ENCODE data around the gene KCTD16. TPM values are rescaled to one million over a fixed set of nuclear protein-coding genes. Genes with fewer than 3 reads are reported as not detected.

Gene KCTD16
- total and polyA plus RNA-seq, 4 donors, result 5.1 to 30.8 (median 7.3) TPM

DNA sequence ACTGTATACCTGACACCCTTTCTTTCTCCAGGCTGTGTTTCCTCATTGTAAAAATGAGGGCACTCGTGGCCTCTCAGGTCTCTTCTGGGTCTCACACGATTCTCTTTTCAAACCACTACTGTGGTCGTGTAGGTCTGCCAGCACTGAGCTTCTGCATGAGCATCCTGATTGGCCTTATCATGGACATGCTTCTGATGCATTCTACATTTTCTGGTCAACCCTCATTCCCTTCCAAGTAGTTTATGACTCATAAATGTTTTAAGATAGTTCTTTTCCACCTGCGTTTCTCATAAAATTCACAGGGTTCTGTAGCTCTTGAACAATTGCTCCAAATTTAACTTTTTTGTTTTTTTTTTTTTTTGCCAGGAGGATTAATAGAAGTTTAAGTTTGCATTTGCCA, 294.8 kb downstream of the KCTD16 start:
- Histone ChIP-seq H3K4me3 (ENCODE audit: low read depth, low read length) (no peak overlapping the region), H3K9me3 (ENCODE audit: control insufficient read depth, insufficient read depth, low read length) (no peaks in the 10 kb centered on the region), H3K4me1 (ENCODE audit: control insufficient read depth, insufficient read depth, low read length) (no peaks in the 10 kb centered on the region), H3K36me3 (ENCODE audit: control insufficient read depth, insufficient read depth, low read length) (no peaks in the 10 kb centered on the region), H3K27me3 (ENCODE audit: control insufficient read depth, insufficient read depth, low read length) (no peaks in the 10 kb centered on the region), H3K27ac (ENCODE audit: low read depth, low read length) (no peak overlapping the region)
- no peak for DNase-seq (ENCODE audit: low read depth in 4 of 6, low spot score in 6 of 6)
- whole genome bisulfite sequencing (ENCODE audit: insufficient coverage), result 93% methylated on average over 3 of the region's 4 CpGs

GRCh38 chr5:144467792-144468191, 297.1 kb downstream of the KCTD16 start:
- DNase-seq (ENCODE audit: low read depth in 4 of 6, low spot score in 6 of 6), result peak in 2 of 6 donors; percentile 62 to 64
- H3K4me1 ChIP-seq (ENCODE audit: control insufficient read depth, insufficient read depth, low read length), result no peaks in the 10 kb centered on the region
- no peak overlapping the region for H3K27ac ChIP-seq (ENCODE audit: low read depth, low read length)

DNA sequence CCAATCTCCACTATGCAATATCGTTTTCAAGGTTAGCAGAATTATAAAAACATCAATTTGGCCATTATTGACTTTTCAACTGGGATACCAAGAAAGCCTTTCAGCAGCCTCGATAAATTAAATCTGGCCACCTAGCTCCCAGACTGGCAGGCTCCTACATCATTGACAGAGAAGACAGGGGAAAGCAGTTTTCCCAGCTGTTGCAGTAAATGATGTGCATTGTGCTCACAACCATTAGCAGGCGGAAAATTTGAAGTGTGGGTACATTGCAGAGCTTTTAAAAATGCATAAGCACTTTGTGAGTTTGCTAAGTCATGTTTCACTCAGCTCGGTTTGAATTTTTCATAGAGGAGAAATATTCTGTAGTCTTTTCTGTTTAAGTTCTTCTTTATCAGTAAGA, 297.9 kb downstream of the KCTD16 start:
- H3K27ac ChIP-seq (ENCODE audit: low read depth, low read length), result no peak overlapping the region
- H3K4me1 ChIP-seq (ENCODE audit: control insufficient read depth, insufficient read depth, low read length), result no peaks in the 10 kb centered on the region
- 46% methylated on average over 3 of the region's 4 CpGs for WGBS (ENCODE audit: insufficient coverage)
- H3K27me3 ChIP-seq (ENCODE audit: control insufficient read depth, insufficient read depth, low read length), result no peaks in the 10 kb centered on the region
- peak in 2 of 6 donors; percentile 40 to 71 for DNase-seq (ENCODE audit: low read depth in 4 of 6, low spot score in 6 of 6)
- no peaks in the 10 kb centered on the region for H3K36me3 ChIP-seq (ENCODE audit: control insufficient read depth, insufficient read depth, low read length)
- H3K4me3 ChIP-seq (ENCODE audit: low read depth, low read length), result no peak overlapping the region
- no peaks in the 10 kb centered on the region for H3K9me3 ChIP-seq (ENCODE audit: control insufficient read depth, insufficient read depth, low read length)

More at GRCh38 chr5:144467792-144468191, 297.1 kb downstream of the KCTD16 start:
- Histone ChIP-seq H3K9me3 (ENCODE audit: control insufficient read depth, insufficient read depth, low read length) (no peaks in the 10 kb centered on the region), H3K4me3 (ENCODE audit: low read depth, low read length) (no peak overlapping the region), H3K36me3 (ENCODE audit: control insufficient read depth, insufficient read depth, low read length) (no peaks in the 10 kb centered on the region), H3K27me3 (ENCODE audit: control insufficient read depth, insufficient read depth, low read length) (no peaks in the 10 kb centered on the region)
- 8% methylated on average over 1 of the region's 2 CpGs for whole genome bisulfite sequencing (ENCODE audit: insufficient coverage)

DNA sequence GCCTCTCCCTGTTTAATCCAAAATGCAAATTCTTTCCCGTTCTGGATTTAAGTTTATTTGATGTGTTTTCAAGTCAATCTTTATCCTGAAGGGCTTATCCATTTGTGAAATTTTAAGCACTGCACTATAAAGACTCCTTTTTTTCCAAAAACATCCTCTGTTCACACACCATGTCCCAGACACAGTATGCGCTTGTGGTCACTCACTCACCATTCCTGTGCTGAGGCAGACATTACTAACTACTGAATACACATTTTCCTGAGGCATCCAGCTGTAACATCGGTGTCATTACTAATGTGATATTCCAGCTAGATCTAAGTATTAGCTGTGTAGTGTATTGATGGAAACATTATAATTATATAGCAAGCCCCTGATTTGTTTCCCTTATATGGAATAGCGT, 298.4 kb downstream of the KCTD16 start:
- 67% methylated on average over 1 of the region's 4 CpGs for WGBS (ENCODE audit: insufficient coverage)
- no peak for DNase-seq (ENCODE audit: low read depth in 4 of 6, low spot score in 6 of 6)
- Histone ChIP-seq H3K27ac (ENCODE audit: low read depth, low read length) (no peak overlapping the region), H3K9me3 (ENCODE audit: control insufficient read depth, insufficient read depth, low read length) (no peaks in the 10 kb centered on the region), H3K36me3 (ENCODE audit: control insufficient read depth, insufficient read depth, low read length) (no peaks in the 10 kb centered on the region), H3K27me3 (ENCODE audit: control insufficient read depth, insufficient read depth, low read length) (no peaks in the 10 kb centered on the region), H3K4me1 (ENCODE audit: control insufficient read depth, insufficient read depth, low read length) (no peaks in the 10 kb centered on the region), H3K4me3 (ENCODE audit: low read depth, low read length) (no peak overlapping the region)

DNA sequence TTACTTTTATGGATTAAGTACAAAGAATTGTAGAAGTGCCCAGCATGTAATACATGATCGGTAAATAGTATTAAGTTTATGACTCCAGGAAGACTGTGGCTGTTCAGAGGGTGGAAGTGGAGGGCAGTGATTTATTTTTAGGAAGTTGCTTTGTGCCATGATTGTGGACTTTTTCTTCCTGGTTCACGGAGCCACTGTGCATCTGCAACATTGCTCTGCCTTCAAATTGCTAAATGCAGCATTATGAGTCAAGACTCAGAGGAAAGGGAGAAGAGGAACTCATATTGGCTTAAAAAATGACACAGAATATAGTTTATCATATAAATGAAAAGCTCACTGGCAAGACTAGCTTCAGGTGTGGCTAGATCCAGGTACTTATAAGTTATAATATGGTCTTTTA, 301.5 kb downstream of the KCTD16 start:
- Histone ChIP-seq H3K4me1 (ENCODE audit: control insufficient read depth, insufficient read depth, low read length) (no peaks in the 10 kb centered on the region), H3K9me3 (ENCODE audit: control insufficient read depth, insufficient read depth, low read length) (no peaks in the 10 kb centered on the region), H3K27ac (ENCODE audit: low read depth, low read length) (no peak overlapping the region), H3K27me3 (ENCODE audit: control insufficient read depth, insufficient read depth, low read length) (no peaks in the 10 kb centered on the region), H3K36me3 (ENCODE audit: control insufficient read depth, insufficient read depth, low read length) (no peaks in the 10 kb centered on the region), H3K4me3 (ENCODE audit: low read depth, low read length) (no peak overlapping the region)
- DNase-seq (ENCODE audit: low read depth in 4 of 6, low spot score in 6 of 6), result no peak
- 100% methylated on average over 1 of the region's 2 CpGs for WGBS (ENCODE audit: insufficient coverage)

GRCh38 chr5:144473650-144474049, 303.0 kb downstream of the KCTD16 start:
- no peaks in the 10 kb centered on the region for H3K4me1 ChIP-seq (ENCODE audit: control insufficient read depth, insufficient read depth, low read length)
- WGBS (ENCODE audit: insufficient coverage), result 96% methylated on average over 13 of the region's 13 CpGs
- H3K27me3 ChIP-seq (ENCODE audit: control insufficient read depth, insufficient read depth, low read length), result no peaks in the 10 kb centered on the region
- H3K27ac ChIP-seq (ENCODE audit: low read depth, low read length), result no peak overlapping the region
- DNase-seq (ENCODE audit: low read depth in 4 of 6, low spot score in 6 of 6), result no peak
- no peak overlapping the region for H3K4me3 ChIP-seq (ENCODE audit: low read depth, low read length)
- H3K9me3 ChIP-seq (ENCODE audit: control insufficient read depth, insufficient read depth, low read length), result no peaks in the 10 kb centered on the region
- no peaks in the 10 kb centered on the region for H3K36me3 ChIP-seq (ENCODE audit: control insufficient read depth, insufficient read depth, low read length)

GRCh38 chr5:144478565-144478964, 307.9 kb downstream of the KCTD16 start:
- no peaks in the 10 kb centered on the region for H3K27me3 ChIP-seq (ENCODE audit: control insufficient read depth, insufficient read depth, low read length)
- H3K36me3 ChIP-seq (ENCODE audit: control insufficient read depth, insufficient read depth, low read length), result no peaks in the 10 kb centered on the region
- no peaks in the 10 kb centered on the region for H3K4me1 ChIP-seq (ENCODE audit: control insufficient read depth, insufficient read depth, low read length)
- DNase-seq (ENCODE audit: low read depth in 4 of 6, low spot score in 6 of 6), result no peak
- no peak overlapping the region for H3K27ac ChIP-seq (ENCODE audit: low read depth, low read length)
- H3K4me3 ChIP-seq (ENCODE audit: low read depth, low read length), result no peak overlapping the region
- no peaks in the 10 kb centered on the region for H3K9me3 ChIP-seq (ENCODE audit: control insufficient read depth, insufficient read depth, low read length)

DNA sequence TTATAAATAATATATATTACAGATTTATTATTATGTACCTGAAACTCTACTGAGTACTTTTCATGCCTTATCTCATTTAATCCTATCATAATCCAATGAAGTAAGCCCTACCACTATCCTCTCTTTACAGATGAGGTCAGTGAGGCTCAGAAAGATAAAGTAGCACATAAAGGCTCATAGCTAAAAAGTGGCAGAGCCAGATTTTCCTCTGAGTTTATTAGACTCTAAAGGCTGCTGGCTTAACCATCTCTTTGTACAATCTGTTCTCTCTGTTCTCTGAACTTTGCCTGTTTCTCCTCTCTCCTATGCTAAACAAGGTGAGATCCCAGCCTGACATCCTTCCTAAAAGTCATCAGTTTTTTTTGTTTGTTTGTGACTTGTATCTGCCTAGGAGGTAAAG, 311.2 kb downstream of the KCTD16 start:
- H3K27ac ChIP-seq (ENCODE audit: low read depth, low read length), result no peak overlapping the region
- H3K9me3 ChIP-seq (ENCODE audit: control insufficient read depth, insufficient read depth, low read length), result no peaks in the 10 kb centered on the region
- no peak for DNase-seq (ENCODE audit: low read depth in 4 of 6, low spot score in 6 of 6)
- no peaks in the 10 kb centered on the region for H3K36me3 ChIP-seq (ENCODE audit: control insufficient read depth, insufficient read depth, low read length)
- no peak overlapping the region for H3K4me3 ChIP-seq (ENCODE audit: low read depth, low read length)
- no peaks in the 10 kb centered on the region for H3K27me3 ChIP-seq (ENCODE audit: control insufficient read depth, insufficient read depth, low read length)
- no peaks in the 10 kb centered on the region for H3K4me1 ChIP-seq (ENCODE audit: control insufficient read depth, insufficient read depth, low read length)

DNA sequence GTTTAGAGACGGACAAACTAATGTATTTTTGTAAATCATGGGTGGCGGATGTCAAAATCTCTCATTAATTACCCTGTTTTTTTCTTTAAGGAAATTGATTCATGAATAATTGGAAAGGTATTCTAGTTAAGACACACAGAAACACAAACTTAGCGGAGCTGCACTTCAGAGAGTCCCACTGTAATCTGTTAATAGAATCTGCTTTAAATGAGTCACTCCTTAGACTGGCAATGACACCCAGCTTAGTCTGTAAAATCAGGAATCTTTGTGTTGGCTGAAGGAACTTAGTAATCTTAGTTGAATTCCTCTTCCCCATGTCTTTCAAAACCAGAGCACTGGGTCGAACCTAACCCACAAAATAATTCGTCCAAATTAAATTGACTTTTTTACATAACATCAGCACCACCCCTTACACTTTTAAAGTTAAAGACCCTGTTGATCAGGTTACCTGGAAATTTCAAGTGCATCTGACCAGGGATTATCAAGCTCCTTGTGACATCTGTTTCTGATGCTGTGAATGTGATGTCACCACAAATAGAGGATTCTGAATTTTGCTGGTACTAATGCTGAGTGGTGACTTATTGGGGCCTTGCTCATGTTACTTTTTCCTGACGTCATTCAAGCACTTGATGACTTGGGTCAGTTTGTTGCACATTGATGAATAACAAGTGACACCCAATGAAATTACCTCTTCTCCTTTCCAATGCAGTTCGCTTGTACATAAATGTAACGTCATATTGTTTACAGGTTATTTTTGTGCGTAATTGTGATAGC, 313.6 kb downstream of the KCTD16 start:
- no peak overlapping the region for H3K27ac ChIP-seq (ENCODE audit: low read depth, low read length)
- H3K4me3 ChIP-seq (ENCODE audit: low read depth, low read length), result no peak overlapping the region
- no peaks in the 10 kb centered on the region for H3K27me3 ChIP-seq (ENCODE audit: control insufficient read depth, insufficient read depth, low read length)
- DNase-seq (ENCODE audit: low read depth in 4 of 6, low spot score in 6 of 6), result no peak
- no CpG with 5 or more reads among the region's 9 CpGs for WGBS (ENCODE audit: insufficient coverage)
- no peaks in the 10 kb centered on the region for H3K9me3 ChIP-seq (ENCODE audit: control insufficient read depth, insufficient read depth, low read length)
- no peaks in the 10 kb centered on the region for H3K36me3 ChIP-seq (ENCODE audit: control insufficient read depth, insufficient read depth, low read length)
- no peaks in the 10 kb centered on the region for H3K4me1 ChIP-seq (ENCODE audit: control insufficient read depth, insufficient read depth, low read length)

GRCh38 chr5:144485540-144485939, 314.9 kb downstream of the KCTD16 start:
- Histone ChIP-seq H3K36me3 (ENCODE audit: control insufficient read depth, insufficient read depth, low read length) (no peaks in the 10 kb centered on the region), H3K27ac (ENCODE audit: low read depth, low read length) (no peak overlapping the region), H3K9me3 (ENCODE audit: control insufficient read depth, insufficient read depth, low read length) (no peaks in the 10 kb centered on the region), H3K27me3 (ENCODE audit: control insufficient read depth, insufficient read depth, low read length) (no peaks in the 10 kb centered on the region), H3K4me3 (ENCODE audit: low read depth, low read length) (no peak overlapping the region), H3K4me1 (ENCODE audit: control insufficient read depth, insufficient read depth, low read length) (no peaks in the 10 kb centered on the region)
- no CpG with 5 or more reads among the region's 2 CpGs for WGBS (ENCODE audit: insufficient coverage)
- no peak for DNase-seq (ENCODE audit: low read depth in 4 of 6, low spot score in 6 of 6)

All from spinal cord (tissue), 10 donors.